Stimulated activated naive CD8-positive, alpha-beta T cell treated with anti-CD3 and anti-CD28 coated beads, Interleukin-15, Interleukin-2, amounts not matched to agents 100 U/mL and 50 U/mL, for 24 hours (primary cell): ENCODE data around the gene SGMS1.
"Not testable (repeated sequence)": the region's sequence is repeated elsewhere in the genome, so short reads cannot be mapped to it uniquely, and the experiment has no call there.

ENCODE experiments used
- ATAC-seq: fragments of 150-1000 bp; cut with Tn5 transposase; one replicate; pipeline ENCODE4 v1.10.0; 2021
- DNase-seq: peaks from one replicate; pipeline ENCODE4 v3.0.0; 2021

Gene SGMS1

DNA sequence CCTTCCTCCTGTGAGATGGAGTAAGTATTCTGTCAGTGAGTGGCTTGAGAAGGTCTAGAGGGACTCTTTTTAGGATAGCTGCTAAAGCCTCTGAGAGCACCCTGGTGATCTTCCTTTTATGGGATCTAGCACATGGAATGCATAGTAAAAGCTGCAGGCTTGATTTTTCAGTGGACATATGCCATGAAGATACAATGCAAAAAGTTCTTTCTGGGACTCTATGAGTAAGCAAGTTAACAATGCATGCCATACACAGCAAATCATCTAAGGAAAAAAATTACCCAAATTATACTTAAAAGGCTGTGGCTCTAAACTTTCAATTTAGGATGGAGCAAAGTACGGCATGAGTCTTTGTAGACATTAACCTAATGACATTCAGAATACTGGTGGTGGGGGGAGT lies 154.5 kb downstream of the SGMS1 start:
- DNase-seq (no peak), ATAC-seq (no peak)

DNA sequence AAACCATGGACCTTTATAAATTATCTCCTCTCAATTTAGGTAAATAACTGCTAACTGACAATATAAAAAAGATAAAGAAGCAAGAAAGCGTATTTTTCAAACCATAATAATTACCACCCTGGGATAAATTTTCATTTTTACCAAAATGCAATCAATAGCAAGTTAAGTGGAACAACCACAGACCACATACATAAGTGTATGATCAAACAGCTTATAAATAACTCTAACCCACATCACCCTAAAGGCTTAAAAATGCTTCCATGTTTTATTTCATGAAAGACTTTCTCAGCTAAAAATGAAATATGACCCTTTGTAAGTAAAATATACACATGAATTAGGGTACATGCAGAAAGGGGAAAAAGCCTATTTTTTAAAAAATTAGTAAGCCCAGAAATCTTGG lies 156.5 kb downstream of the SGMS1 start:
- DNase-seq: no peak
- no peak for ATAC-seq

DNA sequence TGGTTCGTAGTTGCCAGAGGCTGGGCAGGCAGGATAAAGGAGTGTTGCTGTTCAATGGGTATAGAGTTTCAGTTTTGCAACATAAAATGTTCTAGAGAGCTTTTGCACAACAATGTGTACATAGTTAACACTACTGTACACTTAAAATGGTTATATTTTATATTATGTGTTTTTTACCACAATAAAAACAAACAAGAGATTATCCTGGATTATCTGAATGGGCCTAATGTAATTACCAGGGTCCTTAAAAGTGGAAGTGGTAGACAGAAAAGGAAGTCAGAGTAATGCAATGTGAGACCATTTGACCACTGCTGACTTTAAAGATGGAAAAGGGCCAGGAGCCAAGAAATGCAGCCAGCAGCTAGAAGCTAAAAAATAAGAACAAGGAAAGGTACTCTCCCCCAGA lies 159.7 kb downstream of the SGMS1 start:
- ATAC-seq: no peak
- DNase-seq: no peak

DNA sequence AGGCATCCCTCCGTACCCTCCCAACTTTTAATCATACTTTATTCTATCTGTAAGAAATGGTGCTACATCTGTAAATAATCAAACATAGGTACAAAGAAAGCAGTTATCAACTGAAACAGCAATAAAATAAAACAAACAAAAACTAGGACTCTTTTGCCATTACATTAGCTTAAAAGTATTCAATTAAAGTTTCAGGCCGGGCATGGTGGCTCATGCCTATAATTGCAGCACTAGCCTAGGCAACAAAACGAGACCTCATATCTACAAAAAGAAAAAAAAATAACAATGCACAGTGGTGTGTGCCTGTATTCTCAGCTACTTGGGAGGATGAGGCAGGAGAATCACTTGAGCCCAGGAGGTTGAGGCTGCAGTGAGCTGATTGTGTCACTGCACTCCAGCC lies 161.9 kb downstream of the SGMS1 start:
- ATAC-seq: no peak

DNA sequence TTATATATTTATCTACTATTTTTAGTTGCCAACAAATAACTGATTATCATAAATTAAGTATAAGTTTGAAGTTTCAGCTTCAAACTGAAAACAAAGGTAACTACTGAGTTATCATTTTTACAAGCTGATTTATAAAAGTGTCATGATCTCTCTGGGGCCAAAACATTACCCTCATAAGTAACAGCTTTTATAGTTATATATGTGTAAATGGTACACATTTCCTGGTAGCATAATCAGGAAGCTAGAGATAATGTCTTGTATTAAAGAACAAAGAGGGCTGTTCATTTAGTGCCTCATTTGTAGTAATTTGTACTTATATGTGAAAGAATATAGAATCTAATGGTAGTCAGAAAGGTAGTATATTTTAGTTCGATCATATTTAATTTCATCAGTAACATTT lies 162.6 kb downstream of the SGMS1 start:
- ATAC-seq (no peak), DNase-seq (no peak)

More for the DNA sequence above, 161.9 kb downstream of the SGMS1 start:
- DNase-seq: no peak

DNA sequence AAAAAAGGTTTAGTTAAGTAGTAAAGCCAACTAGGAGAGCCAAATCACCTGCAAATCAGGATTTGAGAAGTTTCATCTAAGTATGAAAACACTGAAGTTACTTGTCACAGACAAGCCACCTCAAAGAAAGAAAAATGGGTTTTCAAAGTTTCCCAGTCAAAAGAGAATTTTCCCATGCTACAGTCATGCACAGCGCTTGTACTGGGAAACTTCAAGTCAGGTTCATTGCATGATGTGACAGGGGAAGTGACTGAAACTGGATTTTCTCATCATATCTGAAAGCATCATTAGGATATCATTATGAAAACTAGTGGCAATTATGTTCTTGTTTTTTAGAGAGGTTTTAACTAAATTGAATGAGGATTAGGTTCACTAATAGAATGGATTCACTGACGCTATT lies 167.0 kb downstream of the SGMS1 start:
- DNase-seq (no peak), ATAC-seq (no peak)

DNA sequence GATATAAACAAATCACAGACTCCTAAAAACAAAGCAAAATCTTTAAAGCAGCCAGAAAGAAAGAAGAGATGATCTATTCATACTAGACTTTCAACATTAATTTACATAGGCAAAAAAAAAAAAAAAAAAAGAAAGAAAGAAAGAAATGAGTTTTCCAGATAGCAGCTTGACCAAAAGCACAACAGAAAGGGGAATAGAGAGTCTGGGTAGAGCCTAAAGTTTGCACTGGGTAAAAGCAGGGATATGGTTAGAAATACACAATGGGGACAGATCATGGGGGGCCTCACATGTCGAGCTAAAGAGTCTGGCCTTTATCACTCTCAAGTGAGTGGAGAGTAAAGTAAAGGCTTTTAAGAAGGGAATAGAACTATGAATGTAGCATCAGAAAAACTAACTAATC lies 169.8 kb downstream of the SGMS1 start:
- no peak for DNase-seq
- ATAC-seq: no peak

DNA sequence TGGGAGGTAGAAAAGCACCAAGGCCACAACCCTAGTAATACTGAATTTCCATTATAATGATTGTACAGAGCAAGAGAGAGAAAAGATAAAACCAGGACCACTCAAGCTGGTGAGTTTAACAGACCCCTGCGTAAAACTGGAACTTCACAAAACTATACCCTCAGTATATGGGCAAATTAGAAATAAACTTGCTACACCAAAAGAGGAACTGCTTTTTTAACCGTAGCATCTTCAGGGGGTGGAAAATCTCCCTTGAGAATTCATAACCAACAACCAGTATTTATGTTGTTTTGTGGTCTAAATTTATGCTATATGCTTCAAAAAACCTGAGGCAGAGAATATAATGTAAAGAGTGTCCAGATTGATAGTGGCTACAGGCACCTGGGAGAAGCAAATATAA lies 171.2 kb downstream of the SGMS1 start:
- ATAC-seq: no peak
- DNase-seq: no peak

DNA sequence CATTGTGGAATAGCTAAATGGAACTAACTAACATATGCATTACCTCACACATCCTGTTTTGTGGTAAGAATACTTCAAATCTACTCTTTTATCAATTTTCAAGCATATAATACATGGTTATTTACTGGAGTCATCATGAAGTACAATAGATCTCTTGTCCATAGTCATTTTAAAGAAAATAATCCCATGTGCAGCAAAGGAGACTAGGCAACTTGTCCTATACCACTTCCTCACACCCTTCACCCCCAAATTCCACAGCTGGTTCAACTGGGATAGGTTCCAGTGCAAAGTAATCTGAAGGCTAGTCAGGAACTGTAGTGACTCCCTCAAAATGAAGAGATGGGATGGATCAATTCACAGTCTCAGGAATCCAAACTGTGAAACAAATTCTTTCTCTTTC lies 176.1 kb downstream of the SGMS1 start:
- no peak for DNase-seq

DNA sequence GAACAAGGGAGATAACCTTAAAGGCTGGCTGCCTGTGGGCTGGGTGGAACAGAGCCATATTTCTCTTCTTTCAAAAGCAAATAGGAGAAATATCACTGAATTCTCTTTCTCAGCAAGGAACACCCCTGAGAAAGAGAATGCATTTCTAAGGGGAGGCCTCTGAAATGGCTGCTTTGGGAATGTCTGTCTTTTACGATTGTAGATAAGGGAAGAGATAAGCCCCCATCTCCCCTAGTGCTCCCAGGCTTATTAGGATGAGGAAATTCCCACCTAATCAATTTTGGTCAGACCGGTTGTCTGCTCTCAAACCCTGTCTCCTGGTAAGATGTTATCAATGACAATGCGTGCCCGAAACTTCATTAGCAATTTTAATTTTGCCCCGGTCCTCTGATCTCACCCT lies 178.0 kb downstream of the SGMS1 start:
- not testable (repeated sequence) for DNase-seq, ATAC-seq

More for the DNA sequence above, 176.1 kb downstream of the SGMS1 start:
- no peak for ATAC-seq

DNA sequence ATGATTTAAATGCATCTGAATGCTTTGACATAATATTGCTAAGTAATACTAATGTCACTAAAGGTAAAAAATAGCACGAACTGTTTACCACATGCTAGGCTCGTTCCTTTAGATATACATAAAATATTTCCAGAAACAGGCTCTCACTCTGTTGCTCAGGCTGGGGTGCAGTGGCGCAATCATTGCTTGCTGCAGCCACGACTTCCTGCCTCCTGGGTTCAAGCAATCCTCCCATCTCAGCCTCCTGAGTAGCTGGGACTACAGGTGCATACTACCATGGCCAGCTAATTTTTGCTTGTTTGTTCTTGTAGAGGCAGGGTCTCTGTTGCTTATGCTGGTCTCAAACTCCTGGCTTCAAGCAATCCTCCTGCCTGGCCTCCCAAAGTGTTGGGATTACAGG lies 183.3 kb downstream of the SGMS1 start:
- no peak for DNase-seq
- no peak for ATAC-seq

DNA sequence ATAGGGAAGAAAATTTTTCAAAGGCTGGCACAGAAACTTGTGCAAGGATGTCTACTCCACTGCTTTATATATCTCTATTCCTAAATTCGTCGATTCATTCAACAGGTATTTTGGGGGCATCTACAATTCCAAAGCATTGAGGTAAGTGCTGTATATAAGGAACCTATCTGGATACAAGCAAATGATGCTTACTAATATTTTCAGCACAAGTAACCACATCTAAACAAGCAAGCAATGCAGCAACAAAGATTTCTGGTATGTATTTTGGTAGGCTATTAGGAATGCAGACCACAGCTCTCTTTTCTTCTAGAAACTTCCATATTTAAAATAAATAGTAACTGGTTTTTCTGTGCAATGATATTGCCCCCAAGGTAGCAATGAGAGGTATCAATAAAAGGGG lies 183.9 kb downstream of the SGMS1 start:
- ATAC-seq: no peak
- no peak for DNase-seq

DNA sequence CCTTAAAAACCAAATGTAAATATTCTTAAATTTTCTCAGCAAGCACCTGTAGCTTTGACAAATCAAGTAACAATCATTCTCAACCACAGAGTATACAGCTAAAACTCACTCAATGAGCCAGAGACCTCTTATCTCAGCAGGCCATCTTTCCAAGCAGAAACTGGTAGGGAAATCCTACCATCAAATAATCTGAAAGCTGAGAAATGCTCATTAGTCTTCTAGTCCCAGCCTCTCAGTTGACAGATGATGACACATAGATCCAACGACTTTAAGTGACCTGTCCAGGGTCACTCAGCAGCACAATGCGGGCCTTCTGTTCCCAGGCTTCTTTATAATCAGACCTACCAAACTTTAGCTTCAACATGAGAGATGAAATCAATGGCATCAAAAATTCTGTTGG lies 184.6 kb downstream of the SGMS1 start:
- DNase-seq: no peak

DNA sequence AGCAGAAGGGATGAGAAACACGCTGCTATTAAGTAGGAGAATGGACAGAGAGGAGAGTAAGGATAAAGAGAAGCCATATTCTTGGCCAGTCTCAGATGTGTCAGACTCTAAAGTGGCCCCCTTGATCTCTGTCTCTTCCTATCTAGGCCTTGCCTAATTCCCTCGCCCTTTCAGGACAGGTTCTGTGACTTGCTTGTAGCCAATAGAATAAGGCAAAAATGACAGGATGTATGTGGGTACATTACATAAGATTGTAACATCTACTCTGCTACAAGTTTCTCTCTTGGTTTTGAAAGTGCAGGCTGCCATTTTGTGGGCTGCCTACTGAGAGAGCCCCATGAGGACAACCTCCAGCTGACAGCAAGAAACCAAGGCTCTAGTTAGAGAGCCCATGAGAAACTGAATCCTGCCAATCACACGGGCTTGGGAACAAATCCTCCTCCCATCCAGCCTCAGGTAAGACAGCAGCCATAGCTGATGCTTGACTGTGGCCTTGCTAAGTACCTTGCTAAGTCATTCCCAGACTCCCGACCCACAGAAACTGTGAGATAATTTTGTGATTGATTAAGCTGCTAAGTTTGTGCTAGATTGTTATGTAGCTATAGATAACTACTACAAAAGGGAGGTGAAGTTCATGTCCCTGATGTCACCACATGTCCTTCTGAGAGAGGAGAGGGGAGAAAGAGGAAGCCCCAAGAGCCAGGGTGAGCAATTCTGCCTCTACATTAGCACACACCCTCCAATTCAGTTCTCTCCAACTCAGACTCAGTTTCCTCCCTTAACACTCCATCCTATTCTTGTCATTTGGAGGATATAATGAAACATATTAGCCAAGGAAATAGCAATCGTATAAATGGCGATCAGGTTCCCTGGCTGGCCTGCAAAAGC lies 185.5 kb downstream of the SGMS1 start:
- DNase-seq (no peak), ATAC-seq (no peak)

More for the DNA sequence above, 184.6 kb downstream of the SGMS1 start:
- ATAC-seq: no peak

DNA sequence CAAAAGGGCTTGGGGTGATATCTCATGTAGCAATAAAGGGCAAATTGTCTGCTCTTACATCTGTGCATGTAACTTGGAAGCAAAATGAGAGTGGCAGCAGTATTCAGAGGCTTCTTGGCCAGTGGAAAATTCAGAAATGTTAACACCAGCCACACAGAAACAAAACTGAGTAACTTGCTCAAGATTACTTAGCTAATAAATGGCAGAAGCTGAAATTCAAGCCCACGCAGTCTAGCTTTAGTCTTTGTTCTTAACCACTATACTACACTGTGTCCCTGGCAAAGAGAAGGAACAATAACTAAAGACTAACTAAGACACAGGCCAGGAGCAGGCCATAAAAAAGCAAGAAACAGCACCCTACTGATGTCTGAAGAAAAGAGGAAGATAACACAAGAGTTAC lies 186.5 kb downstream of the SGMS1 start:
- DNase-seq (no peak), ATAC-seq (peak; percentile 65)

DNA sequence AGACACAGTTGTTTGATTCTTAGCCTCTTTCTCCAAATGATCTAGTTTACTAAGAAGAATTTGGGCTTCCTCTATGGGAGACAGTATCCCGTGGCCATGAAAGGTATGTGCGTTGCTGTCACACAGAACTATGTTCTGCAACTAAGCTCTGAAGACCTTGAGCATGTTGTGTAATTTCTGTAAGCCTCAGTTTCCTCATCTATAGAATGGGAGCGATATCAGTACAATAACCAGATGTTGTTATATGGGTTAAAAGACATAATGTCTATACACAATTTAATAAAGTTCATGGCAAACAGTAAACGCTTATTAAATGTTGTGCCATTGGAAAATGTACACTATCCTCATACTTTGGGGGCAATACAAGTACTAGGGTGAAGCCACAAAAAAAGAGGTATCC lies 187.0 kb downstream of the SGMS1 start:
- ATAC-seq (no peak), DNase-seq (no peak)

DNA sequence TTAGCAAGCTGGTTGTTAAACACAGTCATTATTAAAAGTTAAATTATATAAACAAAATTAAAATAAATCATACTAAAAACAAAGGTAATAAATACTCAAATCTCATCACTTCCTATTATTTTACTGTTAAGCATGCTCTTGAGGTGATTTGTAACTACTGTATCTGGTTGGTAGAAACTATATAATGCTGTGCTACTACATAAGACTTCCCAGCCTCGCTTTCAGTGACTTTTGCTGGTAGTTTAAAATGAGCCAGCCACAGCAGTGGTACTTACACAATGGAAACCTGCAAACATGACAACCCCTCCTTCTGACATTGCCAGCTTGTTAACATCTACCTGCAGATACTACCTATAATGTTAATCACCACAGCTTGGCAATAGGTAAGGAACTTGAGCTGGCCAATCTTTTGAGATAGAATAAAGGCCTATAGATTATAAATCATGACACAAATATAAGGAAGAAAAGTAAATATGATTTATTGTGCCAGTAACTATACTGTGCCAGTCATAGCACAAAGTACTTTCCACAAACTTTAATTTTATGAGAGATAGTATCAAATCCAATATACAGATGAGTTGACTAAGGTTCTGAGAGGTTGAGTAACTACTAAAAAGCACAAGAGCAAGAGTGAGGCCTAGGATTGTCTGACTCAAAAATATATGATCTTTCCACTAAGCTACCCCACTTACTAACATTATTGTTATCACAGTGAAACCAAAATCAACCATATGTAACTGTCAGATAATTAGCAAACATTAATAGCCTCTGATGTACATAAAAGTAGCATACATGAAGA lies 191.3 kb downstream of the SGMS1 start:
- peak; percentile 74 for ATAC-seq
- DNase-seq: no peak

DNA sequence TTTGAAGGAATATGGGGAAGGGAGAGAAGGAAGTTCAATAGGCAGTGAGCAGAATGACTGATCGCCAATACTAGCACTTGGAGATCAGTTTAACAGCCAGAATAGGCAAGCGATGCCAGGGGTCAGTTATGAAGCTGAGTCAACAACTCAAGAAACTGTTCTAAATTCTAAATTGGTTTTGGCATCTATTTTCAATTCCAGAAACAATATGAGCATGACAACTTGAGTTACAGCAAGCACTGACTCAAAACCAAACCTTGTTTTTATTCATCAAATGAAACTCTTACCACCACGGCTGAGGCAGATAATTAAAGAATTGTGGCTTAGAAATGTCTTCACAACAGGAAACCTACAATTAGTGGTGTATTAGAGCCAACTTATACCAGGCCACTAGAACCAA lies 192.0 kb downstream of the SGMS1 start:
- ATAC-seq: peak; percentile 71
- no peak for DNase-seq

DNA sequence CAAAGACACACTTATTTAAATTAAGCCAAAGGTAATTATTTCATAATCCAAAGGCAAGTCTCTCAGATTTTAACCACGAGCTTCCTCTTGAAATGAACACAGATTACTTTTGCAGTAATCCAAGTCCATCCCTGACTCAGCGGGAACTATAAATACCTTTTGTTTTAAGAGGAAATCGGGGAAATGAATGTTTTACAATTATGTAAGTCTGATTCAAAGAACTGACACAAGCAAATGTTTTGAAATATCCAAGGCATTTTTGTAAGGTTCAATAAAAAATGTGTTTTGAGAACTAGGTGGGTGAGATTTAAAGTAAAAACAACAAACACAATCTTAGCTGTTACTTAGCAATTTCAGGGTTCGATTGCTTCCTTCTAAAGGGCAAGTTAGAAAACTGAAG lies 192.6 kb downstream of the SGMS1 start:
- no peak for DNase-seq
- no peak for ATAC-seq

DNA sequence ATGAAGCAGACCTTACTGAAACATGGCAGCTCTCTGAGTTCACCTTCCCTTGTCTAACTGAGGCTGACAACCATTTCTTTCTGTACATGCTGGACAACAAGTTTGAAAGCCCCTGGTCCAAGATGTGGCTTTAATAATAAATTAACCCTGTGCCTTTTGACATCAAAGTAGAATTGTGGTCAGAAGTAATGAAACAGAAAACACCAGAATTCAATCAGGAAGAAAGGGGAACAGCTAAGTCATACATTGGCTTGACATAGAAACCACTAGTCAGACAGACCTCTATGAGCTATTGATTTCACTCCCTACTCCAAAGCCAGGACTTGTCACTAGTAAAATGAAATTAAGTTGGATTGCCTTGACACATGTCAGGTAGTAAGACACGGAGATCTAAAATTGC lies 197.3 kb downstream of the SGMS1 start:
- DNase-seq (no peak), ATAC-seq (peak; percentile 78)

DNA sequence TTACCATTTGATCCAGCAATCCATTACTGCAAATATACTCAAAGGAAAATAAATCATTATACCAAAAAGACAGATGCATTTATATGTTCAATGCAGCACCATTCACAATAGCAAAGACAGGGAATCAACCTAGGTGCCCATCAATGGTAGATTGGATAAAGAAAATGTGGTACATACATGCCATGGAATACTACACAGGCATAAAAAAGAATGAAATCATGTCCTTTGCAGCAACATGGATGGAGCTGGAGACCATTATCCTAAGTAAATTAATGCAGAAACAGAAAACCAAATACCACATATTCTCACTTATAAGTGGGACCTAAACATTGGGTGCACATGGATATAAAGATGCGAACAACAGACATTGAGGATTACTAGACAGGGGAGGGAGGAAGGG lies 198.5 kb downstream of the SGMS1 start:
- not testable (repeated sequence) for DNase-seq, ATAC-seq

DNA sequence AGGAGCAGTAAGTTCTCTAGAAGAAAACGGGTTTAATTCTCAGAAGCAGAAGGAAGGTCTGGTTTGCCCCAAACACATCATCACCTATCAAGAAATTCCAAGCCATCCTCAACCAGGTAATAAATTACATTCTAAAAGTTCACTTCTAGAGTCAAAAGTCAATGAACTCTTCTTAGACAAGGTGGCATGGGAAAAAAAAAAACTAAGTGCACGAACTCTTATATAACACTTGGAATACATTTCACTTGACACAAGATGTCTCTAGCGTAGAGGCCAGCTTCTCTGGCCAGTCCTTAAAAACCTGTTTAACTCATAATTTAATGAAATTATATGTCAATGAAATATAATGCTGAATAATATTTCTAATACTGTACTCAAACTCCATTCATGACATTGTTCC lies 200.3 kb downstream of the SGMS1 start:
- ATAC-seq: no peak
- DNase-seq: no peak

DNA sequence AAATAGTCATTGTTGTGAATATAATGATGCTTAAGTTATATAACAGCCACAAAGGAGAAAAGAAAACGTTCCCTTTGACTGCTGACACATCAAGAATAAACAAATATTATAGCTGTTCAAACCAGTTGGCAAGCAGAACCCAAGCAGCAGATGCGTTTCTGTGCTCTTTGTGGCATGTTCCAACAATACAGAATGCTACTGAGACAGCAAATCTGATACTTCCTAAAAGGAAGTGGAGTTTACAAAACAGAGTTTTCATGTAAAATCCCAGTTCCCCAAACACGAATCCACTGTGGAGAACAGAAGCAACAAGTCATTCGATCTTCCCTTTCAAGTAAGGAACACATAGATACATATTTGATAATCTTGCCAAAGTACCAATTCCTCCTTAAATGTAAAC lies 201.5 kb downstream of the SGMS1 start:
- DNase-seq (no peak), ATAC-seq (no peak)
